SK-N-SH (cell line): ENCODE measurements around the gene CDH4. TPM values are rescaled to one million over a fixed set of nuclear protein-coding genes. Genes with fewer than 3 reads are reported as not detected.

Experiments used
- CTCF ChIA-PET: fragments of 300-600, 350-600 bp; formaldehyde crosslinking; extraction: SDS; loops from one replicate; lab custom pipeline; 2021; lab: Yijun Ruan, JAX
- POLR2A ChIA-PET: fragments of 350-600 bp; sonication (Branson Sonifier 250); formaldehyde crosslinking; extraction: SDS; loops from one replicate; lab custom pipeline; 2020; ENCODE audit warnings: antibody characterized with exemption, inconsistent platforms; lab: Yijun Ruan, JAX
- DNase-seq: peaks from one replicate; pipeline ENCODE4 v3.0.0; 2012
- H2AFZ ChIP-seq: fragments of 200-600 bp; sonication (generic); 2 replicates; pipeline ENCODE4 v1.8.1; 2016; ENCODE audit warnings: antibody characterized with exemption, mild to moderate bottlenecking, low read depth
- H3F3A ChIP-seq: fragments of 200-600 bp; sonication (generic); replicated peaks from 2 replicates; pipeline ENCODE3; 2016; ENCODE audit warnings: antibody characterized with exemption, mild to moderate bottlenecking; ENCODE audit not compliant: insufficient read depth
- H3K27ac ChIP-seq, 2 experiments: fragments of 200-500 bp in 1 of 2; fragments of 200-600 bp in 1 of 2; sonication (Bioruptor generic) in 1 of 2; sonication (generic), shearing (Covaris generic) in 1 of 2; 2 replicates each; pipeline versions ENCODE4 v1.5.1 to v1.6.1; 2014 to 2016; ENCODE audit warnings: low read depth in 2 of 2, inconsistent platforms in 1 of 2, low read length in 1 of 2, mild to moderate bottlenecking in 1 of 2, mixed read lengths in 1 of 2
- H3K27me3 ChIP-seq: fragments of 200-600 bp; sonication (generic), shearing (Covaris generic); 2 replicates; pipeline ENCODE4 v1.6.1; 2016; ENCODE audit warnings: mixed run types; ENCODE audit not compliant: insufficient read depth
- H3K36me3 ChIP-seq, 2 experiments: fragments of 200-500 bp in 1 of 2; fragments of 200-600 bp in 1 of 2; sonication (Bioruptor generic) in 1 of 2; sonication (generic) in 1 of 2; replicated peaks in 1 of 2; 2 replicates each; pipeline versions ENCODE3 to v1.5.1; 2014 to 2016; ENCODE audit warnings: low read length in 1 of 2, mild to moderate bottlenecking in 1 of 2; ENCODE audit not compliant: insufficient read depth in 2 of 2, control insufficient read depth in 1 of 2
- H3K4me1 ChIP-seq, 2 experiments: fragments of 200-500 bp in 1 of 2; fragments of 200-600 bp in 1 of 2; sonication (Bioruptor generic) in 1 of 2; sonication (generic), shearing (Covaris generic) in 1 of 2; 2 replicates each; pipeline versions ENCODE4 v1.5.1 to v1.6.1; 2014 to 2016; ENCODE audit warnings: low read depth in 1 of 2, low read length in 1 of 2, mixed run types in 1 of 2; ENCODE audit not compliant: insufficient read depth in 2 of 2, control insufficient read depth in 1 of 2
- H3K4me2 ChIP-seq: fragments of 200-600 bp; sonication (generic), shearing (Covaris generic); 2 replicates; pipeline ENCODE4 v1.6.1; 2017; ENCODE audit warnings: mixed run types
- H3K4me3 ChIP-seq, 2 experiments: fragments of 200-500 bp in 1 of 2; fragments of 200-600 bp in 1 of 2; sonication (Bioruptor generic) in 1 of 2; sonication (generic), shearing (Covaris generic) in 1 of 2; 2 replicates each; pipeline versions ENCODE4 v1.5.1 to v1.8.1; 2014 to 2016; ENCODE audit warnings: low read depth in 2 of 2, inconsistent platforms in 1 of 2, low read length in 1 of 2, mild to moderate bottlenecking in 1 of 2, mixed read lengths in 1 of 2, moderate library complexity in 1 of 2
- H3K79me2 ChIP-seq: fragments of 200-600 bp; sonication (generic); 2 replicates; pipeline ENCODE4 v1.8.1; 2017; ENCODE audit warnings: mild to moderate bottlenecking; ENCODE audit not compliant: insufficient read depth
- H3K9ac ChIP-seq: fragments of 200-600 bp; sonication (generic); 2 replicates; pipeline ENCODE4 v1.6.1; 2017; ENCODE audit warnings: mixed run types
- H3K9me2 ChIP-seq: fragments of 200-600 bp; sonication (generic); 2 replicates; pipeline ENCODE4 v1.6.1; 2017; ENCODE audit warnings: mixed run types
- H3K9me3 ChIP-seq: fragments of 200-600 bp; sonication (generic); 2 replicates; pipeline ENCODE4 v1.6.1; 2017; ENCODE audit warnings: mixed run types, mild to moderate bottlenecking, moderate library complexity
- H4K20me1 ChIP-seq: fragments of 200-600 bp; sonication (generic); 2 replicates; pipeline ENCODE4 v1.6.1; 2017; ENCODE audit warnings: mild to moderate bottlenecking, mixed run types; ENCODE audit not compliant: insufficient read depth
- CHD2 ChIP-seq: fragments of 150-350 bp; IDR thresholded peaks from 2 replicates; pipeline ENCODE4 v1.6.1; 2018; ENCODE audit warnings: low read length; ENCODE audit not compliant: partially characterized antibody
- EP300 ChIP-seq, 2 experiments: IDR thresholded peaks; 2 replicates each; pipeline versions ENCODE4 v1.4.0 to v1.6.1; 2012; ENCODE audit warnings: borderline replicate concordance in 1 of 2, low read depth in 1 of 2, low read length in 1 of 2
- EZH2phosphoT487 ChIP-seq: fragments of 200-600 bp; sonication (generic); IDR thresholded peaks from 2 replicates; pipeline ENCODE4 v1.6.1; 2017; ENCODE audit warnings: low read depth, mixed run types, mild to moderate bottlenecking, antibody characterized with exemption, moderate library complexity, borderline replicate concordance
- FOSL2 ChIP-seq: IDR thresholded peaks from 2 replicates; pipeline ENCODE4 v1.4.0; 2012; ENCODE audit warnings: low read depth, mild to moderate bottlenecking, moderate library complexity, borderline replicate concordance
- FOXM1 ChIP-seq: IDR thresholded peaks from 2 replicates; pipeline ENCODE4 v1.4.0; 2012; ENCODE audit warnings: low read depth, mild to moderate bottlenecking
- GATA2 ChIP-seq: sonication (generic); formaldehyde crosslinking; IDR thresholded peaks from 2 replicates; pipeline ENCODE4 v1.5.0; 2020; ENCODE audit warnings: mild to moderate bottlenecking, missing genetic modification reagents
- MXI1 ChIP-seq: IDR thresholded peaks from 2 replicates; pipeline ENCODE4 v1.6.1; 2012; ENCODE audit warnings: mild to moderate bottlenecking, low read depth, low read length, improper control_type of control experiment
- NRF1 ChIP-seq: IDR thresholded peaks from 2 replicates; pipeline ENCODE4 v1.6.1; 2012; ENCODE audit warnings: low read depth, mild to moderate bottlenecking, low read length
- POLR2AphosphoS5 ChIP-seq: IDR thresholded peaks from 2 replicates; pipeline ENCODE4 v1.6.1; 2012; ENCODE audit warnings: low read depth, low read length
- TCF12 ChIP-seq: IDR thresholded peaks from 2 replicates; pipeline ENCODE4 v1.4.0; 2012
- TEAD4 ChIP-seq: IDR thresholded peaks from 2 replicates; pipeline ENCODE4 v1.4.0; 2012; ENCODE audit warnings: mild to moderate bottlenecking, borderline replicate concordance; ENCODE audit not compliant: insufficient read depth
- YY1 ChIP-seq: IDR thresholded peaks from 2 replicates; pipeline ENCODE4 v1.4.0; 2012; ENCODE audit warnings: low read depth, mild to moderate bottlenecking
- WGBS: methylation state at CpG from one replicate; pipeline ENCODE4 v1.1.6; 2017; ENCODE audit warnings: low lambda C conversion rate; 5-methylcytosine and 5-hydroxymethylcytosine counted together
- polyA plus RNA-seq, 3 experiments: library from polyadenylated mRNA; depleted of rRNA; stranded (reverse); fragments of >200 nt; gene quantifications; 2 replicates each; pipeline ENCODE4 v1.2.3, GENCODE V29; 2012
- TF ChIP-seq, protein P1 (sequence below): fragments of 150-350 bp; IDR thresholded peaks from 2 replicates; pipeline ENCODE4 v1.6.1; 2016; ENCODE audit warnings: mild to moderate bottlenecking, low read depth, low read length

Gene CDH4
- polyA plus RNA-seq, 1 of the 3 experiments (the other 2 are of a cell fraction) = not detected

DNA sequence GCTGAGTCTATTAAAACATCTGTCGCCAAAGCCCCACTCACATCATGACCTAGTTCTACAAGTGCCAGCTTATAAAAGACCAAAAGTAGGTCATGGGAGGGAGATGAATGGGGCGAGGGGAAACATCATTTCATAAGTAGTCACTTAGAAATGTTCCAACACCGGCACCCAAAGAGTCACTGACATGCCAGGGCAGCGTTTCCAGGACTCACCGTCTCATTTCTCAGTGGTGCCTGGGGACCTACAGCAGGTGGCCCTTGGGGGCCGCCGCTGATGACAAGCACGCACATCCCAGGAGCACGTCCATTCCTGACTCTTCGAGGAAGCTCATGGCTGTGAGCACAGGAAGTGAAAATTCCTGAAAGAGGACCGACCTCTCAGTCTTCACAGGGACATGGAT lies 260.4 kb downstream of the CDH4 start:
- Histone ChIP-seq H3K9ac (no peak overlapping the region), H3K4me1 (no peaks in the 10 kb centered on the region), H3K4me3 (no peak overlapping the region), H3K4me2 (no peak overlapping the region), H3K79me2 (no peaks in the 10 kb centered on the region), H2AFZ (no peak overlapping the region), H3K9me3 (no peaks in the 10 kb centered on the region), H3K27me3 (no peaks in the 10 kb centered on the region), H3K36me3 (no peaks in the 10 kb centered on the region), H3F3A (no peaks in the 10 kb centered on the region), H3K27ac (no peak overlapping the region), H3K9me2 (no peaks in the 10 kb centered on the region), H4K20me1 (no peaks in the 10 kb centered on the region)
- TF ChIP-seq EZH2phosphoT487 = no peak
- TF ChIP-seq GATA2 = no peak
- ChIA-PET CTCF (no interaction called here), POLR2A (no interaction called here)
- WGBS = 60% methylated on average over 7 of the region's 11 CpGs
- DNase-seq = no peak

DNA sequence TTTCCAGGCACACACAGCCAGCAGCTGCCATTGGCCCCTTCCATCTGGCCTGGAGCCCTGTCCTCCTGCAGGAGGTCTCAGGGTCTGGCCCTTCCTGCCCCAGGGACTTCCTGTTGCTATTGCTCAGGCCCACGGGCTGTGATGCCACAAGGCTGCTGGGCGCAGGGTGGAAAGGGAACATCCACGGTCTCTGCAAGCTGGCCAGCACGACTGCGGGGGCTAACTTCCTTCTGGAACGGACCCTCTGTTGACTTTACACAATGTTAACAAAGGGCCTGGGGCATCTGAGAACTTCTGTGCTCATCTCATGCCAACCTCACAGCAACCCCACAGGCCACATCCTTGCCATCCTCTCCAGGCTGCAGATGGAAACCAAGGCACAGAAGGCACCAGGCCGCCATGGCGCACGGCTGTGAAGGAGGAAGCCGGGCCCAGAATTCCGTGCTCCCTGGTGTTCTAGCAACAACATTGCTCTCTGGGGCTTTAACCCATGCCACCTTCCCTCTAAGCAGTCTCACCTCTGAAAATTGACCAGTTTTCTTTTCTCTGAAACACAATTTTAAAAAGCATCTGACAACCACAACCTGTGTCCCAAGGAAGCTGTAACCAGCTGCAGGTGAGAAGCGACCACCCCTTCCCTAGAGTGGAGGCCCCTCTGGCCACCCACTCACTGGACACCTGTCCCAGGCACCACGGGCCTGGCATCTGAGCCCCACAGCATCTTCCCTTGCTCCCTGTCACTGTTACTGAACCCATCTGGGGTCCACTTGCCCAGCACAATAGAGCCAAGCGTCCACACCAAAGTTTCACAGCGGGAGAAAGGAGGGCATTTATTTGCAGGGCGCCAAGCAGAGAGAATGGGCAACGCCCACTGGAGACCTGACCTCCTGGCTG lies 261.3 kb downstream of the CDH4 start:
- Histone ChIP-seq H3K36me3 (no peaks in the 10 kb centered on the region), H3K9ac (no peak overlapping the region), H3F3A (no peaks in the 10 kb centered on the region), H3K9me2 (no peaks in the 10 kb centered on the region), H4K20me1 (no peaks in the 10 kb centered on the region), H3K4me1 (no peaks in the 10 kb centered on the region), H3K9me3 (no peaks in the 10 kb centered on the region)
- ChIA-PET POLR2A (no interaction called here), CTCF (no interaction called here)
- no peak for DNase-seq
- no peak for TF ChIP-seq YY1
- no peak for TF ChIP-seq CHD2
- TF ChIP-seq TEAD4 = no peak
- no peak for TF ChIP-seq FOXM1
- TF ChIP-seq FOSL2 = no peak
- TF ChIP-seq MXI1 = no peak
- no peak for TF ChIP-seq NRF1
- no peak for TF ChIP-seq TCF12
- TF ChIP-seq GATA2 = no peak
- TF ChIP-seq EP300 (IDR thresholded peaks at IDR 0.05; ENCODE audit: borderline replicate concordance in 1 of 2, low read depth in 1 of 2, low read length in 1 of 2) = no peak
- TF ChIP-seq POLR2AphosphoS5 = no peak
- TF ChIP-seq, protein P1, sequence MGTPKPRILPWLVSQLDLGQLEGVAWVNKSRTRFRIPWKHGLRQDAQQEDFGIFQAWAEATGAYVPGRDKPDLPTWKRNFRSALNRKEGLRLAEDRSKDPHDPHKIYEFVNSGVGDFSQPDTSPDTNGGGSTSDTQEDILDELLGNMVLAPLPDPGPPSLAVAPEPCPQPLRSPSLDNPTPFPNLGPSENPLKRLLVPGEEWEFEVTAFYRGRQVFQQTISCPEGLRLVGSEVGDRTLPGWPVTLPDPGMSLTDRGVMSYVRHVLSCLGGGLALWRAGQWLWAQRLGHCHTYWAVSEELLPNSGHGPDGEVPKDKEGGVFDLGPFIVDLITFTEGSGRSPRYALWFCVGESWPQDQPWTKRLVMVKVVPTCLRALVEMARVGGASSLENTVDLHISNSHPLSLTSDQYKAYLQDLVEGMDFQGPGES = no peak
- TF ChIP-seq, all 33 proteins: peak for 0
- H3K79me2 ChIP-seq = no peaks in the 10 kb centered on the region
- no peak overlapping the region for H3K4me3 ChIP-seq
- H2AFZ ChIP-seq = no peak overlapping the region
- WGBS = 45% methylated on average over 11 of the region's 17 CpGs
- H3K4me2 ChIP-seq = no peak overlapping the region
- no peaks in the 10 kb centered on the region for H3K27me3 ChIP-seq
- no peak overlapping the region for H3K27ac ChIP-seq
